Right cardiac atrium (tissue), 5 donors: ENCODE data around the gene OGDH. TPM values are rescaled to one million over a fixed set of nuclear protein-coding genes. Genes with fewer than 3 reads are reported as not detected.

Source experiments
- ATAC-seq, 2 donors: fragments of 200-7000 bp; cut with Tn5 transposase; one replicate each; pipeline versions ENCODE4 v1.8.0 to v1.9.1; 2020; ENCODE audit warnings: moderate library complexity in 2 of 2, mild to moderate bottlenecking in 1 of 2
- DNase-seq, 3 donors: peaks; one replicate each; pipeline ENCODE4 v3.0.0-alpha.2; 2020
- H3K27ac ChIP-seq: one replicate; pipeline ENCODE4 v1.5.1; 2013; ENCODE audit warnings: mild to moderate bottlenecking, low read length, control low read depth, moderate library complexity
- H3K27me3 ChIP-seq: one replicate; pipeline ENCODE4 v1.6.1; 2013; ENCODE audit not compliant: control insufficient read depth, insufficient read depth
- H3K4me1 ChIP-seq: one replicate; pipeline ENCODE4 v1.6.1; 2013; ENCODE audit warnings: low read length; ENCODE audit not compliant: control insufficient read depth, insufficient read depth
- H3K4me3 ChIP-seq: one replicate; pipeline ENCODE4 v1.5.1; 2013; ENCODE audit warnings: low read length, control low read depth
- H3K9me3 ChIP-seq: one replicate; pipeline ENCODE4 v1.6.1; 2013; ENCODE audit warnings: low read length; ENCODE audit not compliant: control insufficient read depth
- WGBS: extraction: QIAGEN DNeasy Blood & Tissue Kit; methylation state at CpG from one replicate; pipeline ENCODE4 v1.1.7; 2013; 5-methylcytosine and 5-hydroxymethylcytosine counted together
- intact Hi-C, 4 donors: fragments of 100-400 bp; cut with DNase I; formaldehyde crosslinking; loops; one replicate each; pipeline versions ENCODE4 v1.11.0 to v1.14.0; 2022 to 2023
- polyA plus RNA-seq: library from polyadenylated mRNA; stranded (reverse); fragments of 200-250 nt; gene quantifications from one replicate; pipeline ENCODE4 v1.2.3, GENCODE V29; 2013
- total RNA-seq, 4 donors: library from RNA; stranded (reverse); fragmentation: NEBNext Ultra II Directional; extraction: Animal tissue kit (Norgen Biotek cat#: 25700); gene quantifications; one replicate each; pipeline ENCODE4 v1.2.1, GENCODE V29; 2021
- donor health status: healthy with polysubstance abuse.
- donor health status: DM: no; HTN: yes; CAD: no.
- donor health status: DM: no; HTN: no; CAD: no.
- donor health status: DM: no; HTN: yes; CAD: no; lungs with severe emphysema.
- donor health status: DM: yes; HTN: yes; CAD: no.

The OGDH gene
- total and polyA plus RNA-seq, 5 donors = 168 to 406 (median 371) TPM

- DNase-seq = no peak
- no peak overlapping the region for H3K4me3 ChIP-seq
- intact Hi-C loops = loop anchor here in 2 of 4 donors (10.0 kb wide), 2 partner anchors 321 to 351 kb away; no protein-coding TSS in a partner anchor
- 69% methylated on average over 16 of the region's 16 CpGs for WGBS
- no peaks in the 10 kb centered on the region for H3K4me1 ChIP-seq
- H3K27ac ChIP-seq = no peak overlapping the region
- H3K9me3 ChIP-seq = no peaks in the 10 kb centered on the region
- no peaks in the 10 kb centered on the region for H3K27me3 ChIP-seq
- ATAC-seq = peak; percentile 12 to 40
These were observed 40.5 kb upstream of the OGDH start for GRCh38 chr7:44565795-44566559.

GRCh38 chr7:44566680-44567079 is 39.7 kb upstream of the OGDH start:
- Histone ChIP-seq H3K4me1 (no peaks in the 10 kb centered on the region), H3K4me3 (no peak overlapping the region), H3K27me3 (no peaks in the 10 kb centered on the region), H3K27ac (no peak overlapping the region), H3K9me3 (no peaks in the 10 kb centered on the region)
- no peak for ATAC-seq
- intact Hi-C loops = loop anchor here in 2 of 4 donors (10.0 kb wide), 2 partner anchors 322 to 352 kb away; no protein-coding TSS in a partner anchor
- whole genome bisulfite sequencing = 94% methylated on average over 5 of the region's 5 CpGs
- no peak for DNase-seq

GRCh38 chr7:44567884-44568283 is 38.5 kb upstream of the OGDH start:
- WGBS = 94% methylated on average over 6 of the region's 6 CpGs

GRCh38 chr7:44568771-44569560 is 37.5 kb upstream of the OGDH start:
- WGBS = 91% methylated on average over 17 of the region's 17 CpGs

More at GRCh38 chr7:44567884-44568283, 38.5 kb upstream of the OGDH start:
- Histone ChIP-seq H3K4me3 (no peak overlapping the region), H3K27ac (no peak overlapping the region), H3K4me1 (peaks cover 4% of the 10 kb centered on the region), H3K9me3 (no peaks in the 10 kb centered on the region), H3K27me3 (no peaks in the 10 kb centered on the region)
- intact Hi-C loops = loop anchor here in 2 of 4 donors (10.0 kb wide), 2 partner anchors 323 to 353 kb away; no protein-coding TSS in a partner anchor
- DNase-seq (no peak), ATAC-seq (no peak)

GRCh38 chr7:44569959-44570358 is 36.5 kb upstream of the OGDH start:
- intact Hi-C loops = loop anchor here in 2 of 4 donors (10.0 kb wide), 2 partner anchors 325 to 355 kb away; no protein-coding TSS in a partner anchor
- DNase-seq (no peak), ATAC-seq (no peak)
- 86% methylated on average over 9 of the region's 9 CpGs for WGBS
- peaks cover 8% of the 10 kb centered on the region for H3K4me1 ChIP-seq
- no peaks in the 10 kb centered on the region for H3K27me3 ChIP-seq
- no peak overlapping the region for H3K27ac ChIP-seq
- no peaks in the 10 kb centered on the region for H3K9me3 ChIP-seq
- no peak overlapping the region for H3K4me3 ChIP-seq

More at GRCh38 chr7:44568771-44569560, 37.5 kb upstream of the OGDH start:
- H3K27ac ChIP-seq = no peak overlapping the region
- peaks cover 6% of the 10 kb centered on the region for H3K4me1 ChIP-seq
- ATAC-seq (no peak), DNase-seq (no peak)
- H3K4me3 ChIP-seq = no peak overlapping the region
- H3K9me3 ChIP-seq = no peaks in the 10 kb centered on the region
- no peaks in the 10 kb centered on the region for H3K27me3 ChIP-seq
- intact Hi-C loops = loop anchor here in 2 of 4 donors (10.0 kb wide), 2 partner anchors 324 to 354 kb away; no protein-coding TSS in a partner anchor

GRCh38 chr7:44572771-44573170 is 33.7 kb upstream of the OGDH start:
- 71% methylated on average over 5 of the region's 5 CpGs for WGBS
- intact Hi-C loops = no loop called here
- Histone ChIP-seq H3K27me3 (no peaks in the 10 kb centered on the region), H3K4me3 (peak overlapping the region; percentile 63), H3K27ac (no peak overlapping the region), H3K4me1 (peaks cover 8% of the 10 kb centered on the region), H3K9me3 (no peaks in the 10 kb centered on the region)
- DNase-seq = no peak
- no peak for ATAC-seq

GRCh38 chr7:44573464-44574286 is 32.8 kb upstream of the OGDH start, which contains the start of gene DDX56:
DDX56 (minus strand) TSS chr7:44573908; CDS start chr7:44573895, 13 bp downstream.
- no peaks in the 10 kb centered on the region for H3K9me3 ChIP-seq
- intact Hi-C loops = no loop called here
- H3K4me1 ChIP-seq = peaks cover 8% of the 10 kb centered on the region
- H3K4me3 ChIP-seq = peak within 1 kb of the TSS; percentile 63
- under 1% methylated on average over 74 of the region's 74 CpGs for WGBS
- DNase-seq (peak; percentile 97 to 98 (median 98)), ATAC-seq (peak; percentile 97 to 98)
- H3K27ac ChIP-seq = peak within 1 kb of the TSS; percentile 89
- no peaks in the 10 kb centered on the region for H3K27me3 ChIP-seq

- 34% methylated on average over 18 of the region's 18 CpGs for WGBS
- intact Hi-C loops = no loop called here
- Histone ChIP-seq H3K27me3 (no peaks in the 10 kb centered on the region), H3K4me1 (peaks cover 8% of the 10 kb centered on the region), H3K27ac (peak overlapping the region; percentile 89), H3K9me3 (no peaks in the 10 kb centered on the region), H3K4me3 (peak overlapping the region; percentile 63)
- DNase-seq (no peak), ATAC-seq (no peak)
These were observed 32.0 kb upstream of the OGDH start for GRCh38 chr7:44574287-44574872.

- Histone ChIP-seq H3K9me3 (no peaks in the 10 kb centered on the region), H3K27me3 (no peaks in the 10 kb centered on the region), H3K27ac (no peak overlapping the region), H3K4me1 (peaks cover 8% of the 10 kb centered on the region), H3K4me3 (no peak overlapping the region)
- intact Hi-C loops = no loop called here
- no peak for DNase-seq
- ATAC-seq = no peak
These were observed 31.4 kb upstream of the OGDH start for GRCh38 chr7:44575054-44575453.

- Histone ChIP-seq H3K27ac (no peak overlapping the region), H3K4me1 (peaks cover 10% of the 10 kb centered on the region), H3K4me3 (no peak overlapping the region), H3K27me3 (no peaks in the 10 kb centered on the region), H3K9me3 (no peaks in the 10 kb centered on the region)
- no peak for DNase-seq
- intact Hi-C loops = no loop called here
- no peak for ATAC-seq
- 69% methylated on average over 2 of the region's 2 CpGs for WGBS
These were observed 30.2 kb upstream of the OGDH start for GRCh38 chr7:44576228-44576627.
